ENCODE data around the gene CIDEA.

- TF ChIP-seq CTCF (IDR thresholded peaks at IDR 0.05) (no peak), POLR2A (IDR thresholded peaks at IDR 0.05) (no peak)
These were observed 5.0 kb upstream of the CIDEA start for GRCh38 chr18:12248926-12249720.

Measured in lower leg skin (tissue), 3 donors.